Neuron (in vitro differentiated cells): ENCODE measurements around the gene NUP133.
A peak's percentile ranks its signal among the peaks of the same experiment; 100 is the strongest.
"Not testable (repeated sequence)": the region's sequence is repeated elsewhere in the genome, so short reads cannot be mapped to it uniquely, and the experiment has no call there.

Source experiments
- H2AFZ ChIP-seq: one replicate; pipeline ENCODE4 v1.6.1; 2013; ENCODE audit warnings: low read depth, mild to moderate bottlenecking, inconsistent platforms, low read length, moderate library complexity
- H3K27me3 ChIP-seq: one replicate; pipeline ENCODE4 v1.6.1; 2013; ENCODE audit warnings: low read length; ENCODE audit not compliant: insufficient read depth
- H3K36me3 ChIP-seq: one replicate; pipeline ENCODE4 v1.6.1; 2013; ENCODE audit warnings: low read length; ENCODE audit not compliant: insufficient read depth
- H3K4me1 ChIP-seq: one replicate; pipeline ENCODE4 v1.6.1; 2013; ENCODE audit warnings: low read length; ENCODE audit not compliant: insufficient read depth
- H3K4me3 ChIP-seq: 2 replicates; pipeline ENCODE4 v1.5.1; 2013; ENCODE audit warnings: mild to moderate bottlenecking, low read length, moderate library complexity
- H3K9me3 ChIP-seq: one replicate; pipeline ENCODE4 v1.6.1; 2013; ENCODE audit warnings: low read length

Gene NUP133

DNA sequence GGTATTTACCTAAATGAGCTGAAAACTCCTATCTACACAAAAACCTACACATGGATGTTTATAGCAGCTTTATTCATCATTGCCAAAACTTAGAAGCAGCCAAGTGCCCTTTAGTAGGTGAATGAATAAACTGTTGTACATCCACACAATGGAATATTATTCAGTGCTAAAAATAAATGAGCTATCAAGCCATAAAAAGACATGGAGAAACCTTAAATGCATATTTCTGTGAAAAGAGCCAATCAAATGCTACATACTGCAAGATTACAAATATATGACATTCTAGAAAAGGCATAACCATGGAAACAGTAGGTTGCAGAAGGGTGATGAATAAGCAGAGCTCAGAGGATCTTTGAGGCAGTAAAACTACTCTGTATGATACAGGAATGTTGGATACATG lies 27.1 kb upstream of the NUP133 start:
- no peak overlapping the region for H3K4me3 ChIP-seq
- H3K9me3 ChIP-seq: no peaks in the 10 kb centered on the region
- no peaks in the 10 kb centered on the region for H3K4me1 ChIP-seq
- H3K36me3 ChIP-seq: peaks cover 65% of the 10 kb centered on the region
- H3K27me3 ChIP-seq: no peaks in the 10 kb centered on the region
- no peak overlapping the region for H2AFZ ChIP-seq

GRCh38 chr1:229531326-229531725 lies 23.2 kb upstream of the NUP133 start:
- Histone ChIP-seq H3K27me3 (no peaks in the 10 kb centered on the region), H2AFZ (no peak overlapping the region), H3K4me1 (no peaks in the 10 kb centered on the region), H3K36me3 (peaks cover 58% of the 10 kb centered on the region), H3K4me3 (no peak overlapping the region), H3K9me3 (no peaks in the 10 kb centered on the region)

- Histone ChIP-seq H3K9me3 (no peaks in the 10 kb centered on the region), H3K4me3 (no peak overlapping the region), H3K4me1 (no peaks in the 10 kb centered on the region), H3K36me3 (peaks cover 57% of the 10 kb centered on the region), H2AFZ (no peak overlapping the region), H3K27me3 (no peaks in the 10 kb centered on the region)
These were observed 21.5 kb upstream of the NUP133 start for GRCh38 chr1:229529639-229530038.

DNA sequence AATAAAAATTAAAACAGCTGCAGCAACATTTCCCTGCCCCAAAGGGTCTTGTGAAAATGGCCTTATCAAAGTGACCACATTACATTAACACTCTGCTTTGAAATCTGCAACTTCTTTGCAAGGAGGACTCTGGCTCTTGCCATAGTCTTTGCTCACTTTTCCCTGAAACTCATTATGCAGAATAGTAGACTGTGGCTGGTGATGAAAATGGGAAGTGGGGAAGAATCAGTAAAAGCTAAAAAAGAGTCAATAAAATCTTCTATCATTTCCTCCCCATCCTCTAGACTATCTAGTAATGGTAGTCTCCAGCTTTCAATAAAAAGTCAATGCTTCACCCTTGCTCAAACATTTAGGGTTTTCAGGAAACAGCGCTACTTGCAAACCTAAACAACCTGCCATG lies 18.6 kb upstream of the NUP133 start:
- no peaks in the 10 kb centered on the region for H3K4me1 ChIP-seq
- H3K36me3 ChIP-seq: peaks cover 58% of the 10 kb centered on the region
- no peak overlapping the region for H2AFZ ChIP-seq
- no peak overlapping the region for H3K4me3 ChIP-seq
- no peaks in the 10 kb centered on the region for H3K9me3 ChIP-seq
- H3K27me3 ChIP-seq: no peaks in the 10 kb centered on the region

- Histone ChIP-seq H2AFZ (no peak overlapping the region), H3K36me3 (peaks cover 48% of the 10 kb centered on the region)
These were observed 14.9 kb upstream of the NUP133 start for GRCh38 chr1:229523052-229523451.

DNA sequence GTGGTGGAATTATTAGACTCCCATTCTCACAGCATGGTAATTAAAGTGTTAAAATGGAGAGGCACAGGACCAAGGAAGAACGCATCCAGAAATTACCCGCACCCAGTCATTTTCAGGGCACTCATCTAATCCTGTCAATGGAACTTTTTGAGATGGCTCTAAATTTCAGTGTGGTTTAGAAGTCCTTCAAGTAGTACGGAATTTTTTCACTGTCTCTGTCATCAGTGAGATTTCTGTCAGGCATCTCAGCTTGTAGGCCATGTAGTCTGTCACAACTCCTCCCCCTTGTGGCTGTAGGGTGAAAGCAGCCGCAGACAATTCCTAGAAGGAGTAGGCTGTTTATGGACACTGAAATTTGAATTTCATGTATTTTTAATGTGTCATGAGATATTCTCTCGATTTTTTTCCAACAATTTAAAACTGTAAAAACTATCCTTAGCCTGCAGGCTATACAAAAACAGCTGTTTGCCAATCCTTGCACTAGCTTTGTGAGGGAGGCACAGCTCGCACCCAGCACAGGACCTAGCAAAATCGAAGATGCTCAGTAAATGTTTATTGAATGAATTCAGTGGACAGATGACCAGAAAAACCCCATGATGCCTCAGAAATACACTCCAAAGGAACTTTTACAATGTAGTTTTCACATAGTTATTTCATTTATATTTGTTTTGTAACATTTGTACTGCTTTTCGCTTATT lies 6.6 kb upstream of the NUP133 start:
- Histone ChIP-seq H3K9me3 (no peaks in the 10 kb centered on the region), H3K4me3 (no peak overlapping the region), H3K27me3 (no peaks in the 10 kb centered on the region), H2AFZ (no peak overlapping the region), H3K4me1 (no peaks in the 10 kb centered on the region), H3K36me3 (peaks cover 8% of the 10 kb centered on the region)

More at GRCh38 chr1:229523052-229523451, 14.9 kb upstream of the NUP133 start:
- Histone ChIP-seq H3K27me3 (no peaks in the 10 kb centered on the region), H3K4me1 (no peaks in the 10 kb centered on the region), H3K9me3 (no peaks in the 10 kb centered on the region), H3K4me3 (no peak overlapping the region)

- H3K4me3 ChIP-seq, H2AFZ ChIP-seq, H3K9me3 ChIP-seq, H3K27me3 ChIP-seq, H3K36me3 ChIP-seq: not testable (repeated sequence)
- H3K4me1 ChIP-seq: peaks cover 14% of the 10 kb centered on the region
These were observed 3.5 kb upstream of the NUP133 start for GRCh38 chr1:229511625-229512024.

DNA sequence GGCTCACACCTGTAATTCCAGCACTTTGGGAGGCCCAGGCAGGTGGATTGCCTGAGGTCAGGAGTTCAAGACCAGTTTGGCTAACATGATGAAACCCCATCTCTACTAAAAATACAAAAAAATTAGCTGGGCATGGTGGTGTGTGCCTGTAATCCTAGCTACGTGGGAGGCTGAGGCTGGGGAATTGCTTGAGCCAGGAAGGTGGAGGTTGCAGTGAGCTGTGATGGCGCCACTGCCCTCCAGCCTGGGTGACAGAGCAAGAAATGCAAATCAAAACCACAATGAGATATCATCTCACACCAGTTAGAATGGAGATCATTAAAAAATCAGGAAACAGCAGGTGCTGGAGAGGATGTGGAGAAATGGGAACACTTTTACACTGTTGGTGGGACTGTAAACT lies 3.1 kb upstream of the NUP133 start:
- H3K36me3 ChIP-seq, H3K27me3 ChIP-seq, H3K9me3 ChIP-seq, H2AFZ ChIP-seq, H3K4me3 ChIP-seq: not testable (repeated sequence)
- H3K4me1 ChIP-seq: peaks cover 17% of the 10 kb centered on the region

DNA sequence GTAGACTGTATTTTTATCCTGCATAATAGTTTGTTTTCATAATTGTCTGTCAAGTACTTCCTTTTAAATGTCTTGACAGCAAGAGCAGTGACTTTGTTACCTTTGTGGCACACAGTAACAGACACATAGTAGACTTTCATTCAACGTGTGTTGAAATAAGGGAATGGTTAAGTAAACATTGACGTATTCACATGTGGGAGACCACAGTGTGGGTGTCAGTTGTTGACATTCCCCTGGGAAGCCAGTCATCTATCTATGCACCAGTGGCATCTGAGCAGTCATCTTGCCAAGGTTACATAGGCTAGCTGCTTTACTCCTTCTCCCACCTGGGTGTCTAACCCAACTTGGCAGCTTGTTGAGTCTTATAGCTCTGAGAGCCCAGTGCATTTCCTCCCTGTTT lies 1.4 kb upstream of the NUP133 start:
- no peak overlapping the region for H2AFZ ChIP-seq
- H3K4me3 ChIP-seq: no peak overlapping the region
- peaks cover 5% of the 10 kb centered on the region for H3K36me3 ChIP-seq
- H3K9me3 ChIP-seq: no peaks in the 10 kb centered on the region
- no peaks in the 10 kb centered on the region for H3K27me3 ChIP-seq
- peaks cover 17% of the 10 kb centered on the region for H3K4me1 ChIP-seq

- Histone ChIP-seq H3K4me3 (peak overlapping the region; percentile 82), H2AFZ (peak overlapping the region; percentile 64), H3K4me1 (peaks cover 17% of the 10 kb centered on the region), H3K27me3 (no peaks in the 10 kb centered on the region), H3K36me3 (peaks cover 12% of the 10 kb centered on the region), H3K9me3 (no peaks in the 10 kb centered on the region)
These were observed 739 bp upstream of the NUP133 start for GRCh38 chr1:229508823-229509337.

- H3K36me3 ChIP-seq: peaks cover 15% of the 10 kb centered on the region
- H3K27me3 ChIP-seq: no peaks in the 10 kb centered on the region
- peaks cover 17% of the 10 kb centered on the region for H3K4me1 ChIP-seq
These were observed 639 bp downstream of the NUP133 start for GRCh38 chr1:229507502-229507901.

GRCh38 chr1:229506633-229507032 lies 1.5 kb downstream of the NUP133 start:
- no peaks in the 10 kb centered on the region for H3K27me3 ChIP-seq
- H2AFZ ChIP-seq: no peak overlapping the region
- H3K36me3 ChIP-seq: peaks cover 18% of the 10 kb centered on the region
- no peaks in the 10 kb centered on the region for H3K9me3 ChIP-seq
- peaks cover 17% of the 10 kb centered on the region for H3K4me1 ChIP-seq
- peak overlapping the region; percentile 82 for H3K4me3 ChIP-seq

More at GRCh38 chr1:229507502-229507901, 639 bp downstream of the NUP133 start:
- peak overlapping the region; percentile 82 for H3K4me3 ChIP-seq
- peak overlapping the region; percentile 64 for H2AFZ ChIP-seq
- no peaks in the 10 kb centered on the region for H3K9me3 ChIP-seq

DNA sequence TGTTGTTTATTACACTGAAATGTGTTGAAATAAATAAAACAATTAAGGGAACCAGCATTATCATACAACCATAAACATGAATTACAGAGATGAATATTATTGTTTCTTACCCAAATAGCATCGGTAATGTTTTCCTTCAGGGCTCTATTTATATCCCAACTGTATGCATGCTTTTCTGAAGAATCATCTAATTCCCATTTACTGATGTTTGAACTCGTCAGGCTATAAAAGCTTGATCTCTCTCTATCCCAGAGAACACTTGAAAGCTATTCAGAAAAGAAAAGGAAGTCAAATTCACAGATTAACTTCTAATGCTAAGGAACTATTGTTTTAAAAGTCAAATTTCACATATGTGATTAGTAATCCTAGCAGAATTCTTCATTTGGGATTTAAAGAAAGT lies 12.4 kb downstream of the NUP133 start:
- H3K36me3 ChIP-seq: peaks cover 83% of the 10 kb centered on the region
- no peak overlapping the region for H2AFZ ChIP-seq
- no peak overlapping the region for H3K4me3 ChIP-seq
- no peaks in the 10 kb centered on the region for H3K4me1 ChIP-seq
- H3K9me3 ChIP-seq: no peaks in the 10 kb centered on the region
- H3K27me3 ChIP-seq: no peaks in the 10 kb centered on the region

- peaks cover 88% of the 10 kb centered on the region for H3K36me3 ChIP-seq
- no peaks in the 10 kb centered on the region for H3K27me3 ChIP-seq
- H3K4me1 ChIP-seq: no peaks in the 10 kb centered on the region
- H3K4me3 ChIP-seq: no peak overlapping the region
- no peak overlapping the region for H2AFZ ChIP-seq
- H3K9me3 ChIP-seq: no peaks in the 10 kb centered on the region
These were observed 21.0 kb downstream of the NUP133 start for GRCh38 chr1:229487181-229487580.
